ENCODE measurements around the gene CSPG4. TPM values are rescaled to one million over a fixed set of nuclear protein-coding genes. Genes with fewer than 3 reads are reported as not detected.
A peak's percentile ranks its signal among the peaks of the same experiment; 100 is the strongest.
"Not testable (repeated sequence)": the region's sequence is repeated elsewhere in the genome, so short reads cannot be mapped to it uniquely, and the experiment has no call there.

The CSPG4 gene
- total RNA-seq, 1 experiment from 2014 or later: 2.0 TPM

DNA sequence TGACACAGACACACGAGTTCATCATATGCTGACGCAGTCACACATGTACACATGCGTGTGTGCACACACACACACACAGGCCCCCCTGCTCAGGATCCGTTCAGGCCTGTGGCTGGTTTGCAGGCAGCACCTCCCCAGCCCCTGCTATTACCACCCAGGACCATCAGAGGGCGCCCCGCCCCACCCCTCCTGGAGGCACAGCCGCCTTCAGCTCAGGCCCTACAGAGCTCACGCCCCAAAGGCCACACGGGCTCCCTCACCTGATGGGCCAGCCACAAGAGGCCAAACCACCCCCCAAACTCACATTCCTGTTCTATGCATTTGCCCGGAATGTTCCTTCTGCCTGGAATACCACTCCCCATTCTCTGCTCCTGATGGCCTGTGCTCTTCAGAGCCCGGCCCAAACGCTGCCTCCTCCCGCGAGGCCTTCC, 26.4 kb downstream of the CSPG4 start:
- H3K27me3 ChIP-seq (ENCODE audit: insufficient read depth, low read length); H3K4me2 ChIP-seq (ENCODE audit: insufficient read depth, insufficient read length, low read length); H3K79me1 ChIP-seq (ENCODE audit: insufficient read depth, low read depth, low read length, poor library complexity, severe bottlenecking); H2BK20ac ChIP-seq (ENCODE audit: low read depth, low read length, poor library complexity, severe bottlenecking); H3K14ac ChIP-seq (ENCODE audit: insufficient read depth, low read length); H3K27ac Mint-ChIP-seq; H3K18ac ChIP-seq (ENCODE audit: insufficient read length, low read depth, low read length); H3K56ac ChIP-seq (ENCODE audit: insufficient read length, low read depth, low read length); H4K8ac ChIP-seq (replicated peaks; ENCODE audit: insufficient read length, low read depth, low read length); H3K4me3 Mint-ChIP-seq; H2BK15ac ChIP-seq (ENCODE audit: low read depth, low read length); H4K20me1 ChIP-seq (ENCODE audit: control insufficient read depth, insufficient read depth, insufficient read length); H3K27me3 Mint-ChIP-seq (ENCODE audit: low read depth); H3T11ph ChIP-seq (ENCODE audit: low read length); H2BK5ac ChIP-seq (ENCODE audit: insufficient read length, low read length); H4K5ac ChIP-seq (ENCODE audit: insufficient read length, low read depth, low read length); H3K23ac ChIP-seq (ENCODE audit: insufficient read length, low read depth, low read length); H3K79me2 ChIP-seq (ENCODE audit: insufficient read depth, low read length); H2BK120ac ChIP-seq (ENCODE audit: low read depth, low read length, poor library complexity, severe bottlenecking); H3K4me1 ChIP-seq (ENCODE audit: insufficient read depth, low read length); H3K9ac ChIP-seq (ENCODE audit: extremely low read depth, insufficient read length, low read length); H3K9me3 ChIP-seq (ENCODE audit: control insufficient read depth, low read depth, low read length); H4K91ac ChIP-seq (ENCODE audit: insufficient read length, low read depth, low read length); H3K23me2 ChIP-seq (ENCODE audit: insufficient read length, low read depth, low read length, poor library complexity, severe bottlenecking); H2AK5ac ChIP-seq (ENCODE audit: insufficient read length, low read length); H3K27ac ChIP-seq (ENCODE audit: insufficient read length, low read depth, low read length); H3K9me3 Mint-ChIP-seq; H3K4ac ChIP-seq (ENCODE audit: low read depth, low read length); H2AFZ ChIP-seq (ENCODE audit: low read length); H2BK12ac ChIP-seq (ENCODE audit: insufficient read length, low read depth, low read length); H3K36me3 Mint-ChIP-seq (ENCODE audit: insufficient read depth in 1 of 3, low read depth in 3 of 3): not testable (repeated sequence)
- peak; percentile 89 for DNase-seq
- TF ChIP-seq, protein P1, sequence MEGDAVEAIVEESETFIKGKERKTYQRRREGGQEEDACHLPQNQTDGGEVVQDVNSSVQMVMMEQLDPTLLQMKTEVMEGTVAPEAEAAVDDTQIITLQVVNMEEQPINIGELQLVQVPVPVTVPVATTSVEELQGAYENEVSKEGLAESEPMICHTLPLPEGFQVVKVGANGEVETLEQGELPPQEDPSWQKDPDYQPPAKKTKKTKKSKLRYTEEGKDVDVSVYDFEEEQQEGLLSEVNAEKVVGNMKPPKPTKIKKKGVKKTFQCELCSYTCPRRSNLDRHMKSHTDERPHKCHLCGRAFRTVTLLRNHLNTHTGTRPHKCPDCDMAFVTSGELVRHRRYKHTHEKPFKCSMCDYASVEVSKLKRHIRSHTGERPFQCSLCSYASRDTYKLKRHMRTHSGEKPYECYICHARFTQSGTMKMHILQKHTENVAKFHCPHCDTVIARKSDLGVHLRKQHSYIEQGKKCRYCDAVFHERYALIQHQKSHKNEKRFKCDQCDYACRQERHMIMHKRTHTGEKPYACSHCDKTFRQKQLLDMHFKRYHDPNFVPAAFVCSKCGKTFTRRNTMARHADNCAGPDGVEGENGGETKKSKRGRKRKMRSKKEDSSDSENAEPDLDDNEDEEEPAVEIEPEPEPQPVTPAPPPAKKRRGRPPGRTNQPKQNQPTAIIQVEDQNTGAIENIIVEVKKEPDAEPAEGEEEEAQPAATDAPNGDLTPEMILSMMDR (conservative IDR thresholded peaks at IDR 0.05): peak; percentile 83
- H3K4me1 Mint-ChIP-seq: peaks cover 6 to 14% of the 10 kb centered on the region in 2 experiments
- no CpG with 5 or more reads among the region's 14 CpGs for WGBS (ENCODE audit: extremely low coverage, insufficient read length, low lambda C conversion rate)

Data from H9 (cell line).